ENCODE measurements around the gene HRNR.

- TF ChIP-seq POLR2A (IDR thresholded peaks at IDR 0.05; ENCODE audit: low read length) = no peak
- no peak for TF ChIP-seq GATA1 (IDR thresholded peaks at IDR 0.05; ENCODE audit: low read depth, low read length)
These were observed 56.0 kb downstream of the HRNR start for GRCh38 chr1:152167835-152168534.
